Measurements from ENCODE around the gene TIGIT.

TIGIT gene

GRCh38 chr3:114338651-114339357, 45.0 kb downstream of the TIGIT start:
- TF ChIP-seq, protein P1, sequence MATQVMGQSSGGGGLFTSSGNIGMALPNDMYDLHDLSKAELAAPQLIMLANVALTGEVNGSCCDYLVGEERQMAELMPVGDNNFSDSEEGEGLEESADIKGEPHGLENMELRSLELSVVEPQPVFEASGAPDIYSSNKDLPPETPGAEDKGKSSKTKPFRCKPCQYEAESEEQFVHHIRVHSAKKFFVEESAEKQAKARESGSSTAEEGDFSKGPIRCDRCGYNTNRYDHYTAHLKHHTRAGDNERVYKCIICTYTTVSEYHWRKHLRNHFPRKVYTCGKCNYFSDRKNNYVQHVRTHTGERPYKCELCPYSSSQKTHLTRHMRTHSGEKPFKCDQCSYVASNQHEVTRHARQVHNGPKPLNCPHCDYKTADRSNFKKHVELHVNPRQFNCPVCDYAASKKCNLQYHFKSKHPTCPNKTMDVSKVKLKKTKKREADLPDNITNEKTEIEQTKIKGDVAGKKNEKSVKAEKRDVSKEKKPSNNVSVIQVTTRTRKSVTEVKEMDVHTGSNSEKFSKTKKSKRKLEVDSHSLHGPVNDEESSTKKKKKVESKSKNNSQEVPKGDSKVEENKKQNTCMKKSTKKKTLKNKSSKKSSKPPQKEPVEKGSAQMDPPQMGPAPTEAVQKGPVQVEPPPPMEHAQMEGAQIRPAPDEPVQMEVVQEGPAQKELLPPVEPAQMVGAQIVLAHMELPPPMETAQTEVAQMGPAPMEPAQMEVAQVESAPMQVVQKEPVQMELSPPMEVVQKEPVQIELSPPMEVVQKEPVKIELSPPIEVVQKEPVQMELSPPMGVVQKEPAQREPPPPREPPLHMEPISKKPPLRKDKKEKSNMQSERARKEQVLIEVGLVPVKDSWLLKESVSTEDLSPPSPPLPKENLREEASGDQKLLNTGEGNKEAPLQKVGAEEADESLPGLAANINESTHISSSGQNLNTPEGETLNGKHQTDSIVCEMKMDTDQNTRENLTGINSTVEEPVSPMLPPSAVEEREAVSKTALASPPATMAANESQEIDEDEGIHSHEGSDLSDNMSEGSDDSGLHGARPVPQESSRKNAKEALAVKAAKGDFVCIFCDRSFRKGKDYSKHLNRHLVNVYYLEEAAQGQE (IDR thresholded peaks at IDR 0.05; ENCODE audit: insufficient read depth in 1 of 2, low read depth in 2 of 2, low read length in 2 of 2): no peak
- TF ChIP-seq TAF1 (IDR thresholded peaks at IDR 0.05; ENCODE audit: borderline replicate concordance, insufficient read depth, low read length): no peak

- no peak for TF ChIP-seq TAF1 (IDR thresholded peaks at IDR 0.05; ENCODE audit: borderline replicate concordance, insufficient read depth, low read length)
- no peak for TF ChIP-seq POLR2AphosphoS5 (IDR thresholded peaks at IDR 0.05; ENCODE audit: low read depth, low read length)
- TF ChIP-seq, protein P1 (IDR thresholded peaks at IDR 0.05; ENCODE audit: insufficient read depth in 1 of 2, low read depth in 2 of 2, low read length in 2 of 2): no peak
- no peak for TF ChIP-seq FOXP2 (optimal IDR thresholded peaks at IDR 0.05; ENCODE audit: borderline replicate concordance, extremely low read depth, extremely low read length, insufficient read depth)
- TF ChIP-seq SIN3A (IDR thresholded peaks at IDR 0.05; ENCODE audit: borderline replicate concordance, insufficient read depth, low read length): no peak
Measured at GRCh38 chr3:114344492-114344891, 50.7 kb downstream of the TIGIT start.

DNA sequence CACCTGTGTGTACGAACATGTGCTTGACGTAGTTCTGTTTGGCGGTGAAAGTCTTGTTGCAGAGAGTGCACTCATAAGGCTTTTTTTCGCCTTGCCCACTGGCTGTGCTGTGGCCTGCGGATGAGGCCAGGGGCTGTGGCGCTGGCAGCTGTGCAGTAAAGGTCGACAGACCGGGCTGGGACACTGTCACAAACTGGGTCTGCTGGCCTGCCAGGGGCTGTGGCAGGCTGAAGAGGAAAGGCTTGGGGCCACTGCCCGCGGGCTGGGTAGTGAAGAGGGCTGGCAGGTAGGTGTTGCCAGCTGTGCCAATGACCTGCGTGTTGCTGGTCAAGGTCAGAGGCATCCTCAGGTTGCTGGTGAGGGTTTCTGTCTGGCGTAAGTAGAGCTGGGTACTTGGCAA, 56.4 kb downstream of the TIGIT start:
- TF ChIP-seq, protein P1 (IDR thresholded peaks at IDR 0.05; ENCODE audit: insufficient read depth in 1 of 2, low read depth in 2 of 2, low read length in 2 of 2): no peak
- TF ChIP-seq POLR2AphosphoS5 (IDR thresholded peaks at IDR 0.05; ENCODE audit: low read depth, low read length) (no peak), SIN3A (IDR thresholded peaks at IDR 0.05; ENCODE audit: borderline replicate concordance, insufficient read depth, low read length) (no peak), TAF1 (IDR thresholded peaks at IDR 0.05; ENCODE audit: borderline replicate concordance, insufficient read depth, low read length) (no peak), FOXP2 (optimal IDR thresholded peaks at IDR 0.05; ENCODE audit: borderline replicate concordance, extremely low read depth, extremely low read length, insufficient read depth) (no peak)

DNA sequence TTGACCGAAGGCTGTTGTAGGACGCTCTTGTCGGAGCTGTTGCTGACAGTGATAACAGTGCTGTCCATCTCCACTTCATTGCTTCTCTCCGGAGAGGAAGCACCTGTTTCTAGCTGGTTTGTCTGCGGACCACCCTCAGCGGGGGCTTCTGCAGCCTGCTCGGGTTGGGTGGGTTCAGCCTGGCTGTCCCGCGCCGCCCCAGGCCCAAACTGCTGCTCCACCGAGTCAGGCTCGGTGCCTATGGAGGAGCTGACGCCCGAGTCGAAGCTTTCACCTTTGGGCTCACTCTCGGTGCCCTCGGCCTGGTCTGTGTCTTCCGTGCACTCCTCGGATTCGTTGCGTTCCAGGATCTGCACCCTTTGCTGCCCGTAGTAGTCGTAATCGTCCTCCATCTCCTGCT, 56.9 kb downstream of the TIGIT start:
- no peak for TF ChIP-seq POLR2AphosphoS5 (IDR thresholded peaks at IDR 0.05; ENCODE audit: low read depth, low read length)
- TF ChIP-seq TAF1 (IDR thresholded peaks at IDR 0.05; ENCODE audit: borderline replicate concordance, insufficient read depth, low read length): no peak
- no peak for TF ChIP-seq SIN3A (IDR thresholded peaks at IDR 0.05; ENCODE audit: borderline replicate concordance, insufficient read depth, low read length)
- TF ChIP-seq, protein P1 (IDR thresholded peaks at IDR 0.05; ENCODE audit: insufficient read depth in 1 of 2, low read depth in 2 of 2, low read length in 2 of 2): no peak
- no peak for TF ChIP-seq FOXP2 (optimal IDR thresholded peaks at IDR 0.05; ENCODE audit: borderline replicate concordance, extremely low read depth, extremely low read length, insufficient read depth)
